WTC11 (cell line): ENCODE data around the gene DNAJB2. TPM values are rescaled to one million over a fixed set of nuclear protein-coding genes. Genes with fewer than 3 reads are reported as not detected.
A peak's percentile ranks its signal among the peaks of the same experiment; 100 is the strongest.

Experiments used
- ATAC-seq: fragments of 200-7000 bp; cut with Tn5 transposase; 2 replicates; pipeline ENCODE4 v1.10.0; 2021; ENCODE audit warnings: mild to moderate bottlenecking, moderate library complexity
- CTCF ChIA-PET: fragments of 300-600 bp; sonication (Branson Sonifier 250); formaldehyde crosslinking; loops from one replicate; lab custom pipeline; 2021; ENCODE audit warnings: antibody characterized with exemption; lab: Charles Lee
- POLR2A ChIA-PET: fragments of 350-600 bp; sonication (Branson Sonifier 250); formaldehyde crosslinking; loops from one replicate; lab custom pipeline; 2021; ENCODE audit warnings: antibody characterized with exemption; lab: Charles Lee
- DNase-seq: peaks from one replicate; pipeline ENCODE4 v3.0.0; 2021; ENCODE audit warnings: low spot score
- H3K27ac Mint-ChIP-seq: 2 replicates; pipeline ENCODE4 v1.8.0; 2021; ENCODE audit warnings: mixed read lengths
- H3K27me3 Mint-ChIP-seq: 2 replicates; pipeline ENCODE4 v1.8.0; 2021; ENCODE audit warnings: low read depth, mild to moderate bottlenecking, moderate library complexity, mixed read lengths
- H3K36me3 Mint-ChIP-seq: 2 replicates; pipeline ENCODE4 v1.8.0; 2021; ENCODE audit warnings: mixed read lengths
- H3K4me1 Mint-ChIP-seq: 2 replicates; pipeline ENCODE4 v1.8.0; 2022; ENCODE audit warnings: mixed read lengths
- H3K4me3 Mint-ChIP-seq: 2 replicates; pipeline ENCODE4 v1.8.0; 2021; ENCODE audit warnings: mild to moderate bottlenecking, moderate library complexity, mixed read lengths
- H3K9me3 Mint-ChIP-seq: 2 replicates; pipeline ENCODE4 v1.8.0; 2021; ENCODE audit warnings: mixed read lengths
- CREB1 ChIP-seq: sonication (generic); formaldehyde crosslinking; IDR thresholded peaks from 2 replicates; pipeline ENCODE4 v1.8.0; 2023; ENCODE audit warnings: mild to moderate bottlenecking, missing genetic modification reagents
- HMGA2 ChIP-seq: fragments of 250-450 bp; sonication (Bioruptor Pico); IDR thresholded peaks from 2 replicates; pipeline ENCODE4 v1.4.0; 2021; ENCODE audit warnings: mild to moderate bottlenecking, moderate library complexity
- KAT7 ChIP-seq: sonication (generic); formaldehyde crosslinking; IDR thresholded peaks from 2 replicates; pipeline ENCODE4 v1.8.1; 2023; ENCODE audit warnings: missing genetic modification reagents, mild to moderate bottlenecking, borderline replicate concordance
- STAT6 ChIP-seq: sonication (generic); formaldehyde crosslinking; conservative IDR thresholded peaks from 2 replicates; pipeline ENCODE4 v1.8.1; 2023; ENCODE audit warnings: mild to moderate bottlenecking, low read depth, missing genetic modification reagents, moderate library complexity
- ZNF423 ChIP-seq: fragments of 250-450 bp; sonication (Bioruptor Pico); IDR thresholded peaks from 2 replicates; pipeline ENCODE4 v2.1.2; 2022; ENCODE audit warnings: mild to moderate bottlenecking, moderate library complexity
- ZNF425 ChIP-seq: fragments of 250-450 bp; sonication (Bioruptor Pico); conservative IDR thresholded peaks from 2 replicates; pipeline ENCODE4 v1.9.0; 2021; ENCODE audit warnings: mild to moderate bottlenecking
- ZNF671 ChIP-seq: fragments of 250-450 bp; sonication (Bioruptor Pico); IDR thresholded peaks from 2 replicates; pipeline ENCODE4 v1.8.0; 2021; ENCODE audit warnings: mild to moderate bottlenecking
- ZSCAN18 ChIP-seq: fragments of 250-450 bp; sonication (Bioruptor Pico); IDR thresholded peaks from 2 replicates; pipeline ENCODE4 v2.1.2; 2022; ENCODE audit warnings: mild to moderate bottlenecking, moderate library complexity
- total RNA-seq: library from RNA; stranded (reverse); gene quantifications from 3 replicates; pipeline ENCODE4 v1.2.3, GENCODE V29; 2021
- TF ChIP-seq, protein P1 (sequence below): sonication (generic); formaldehyde crosslinking; IDR thresholded peaks from 2 replicates; pipeline ENCODE4 v1.8.1; 2022; ENCODE audit warnings: missing genetic modification reagents, borderline replicate concordance
- TF ChIP-seq, protein P2 (sequence below): fragments of 200-600 bp; IDR thresholded peaks from 2 replicates; pipeline ENCODE4 v1.8.0; 2022; ENCODE audit warnings: antibody characterized with exemption
- TF ChIP-seq, protein P3 (sequence below): sonication (generic); formaldehyde crosslinking; IDR thresholded peaks from 2 replicates; pipeline ENCODE4 v1.8.0; 2022; ENCODE audit warnings: mild to moderate bottlenecking, missing genetic modification reagents

DNAJB2 gene
- total RNA-seq, 1 experiment from 2014 or later = 36.1 TPM

DNA sequence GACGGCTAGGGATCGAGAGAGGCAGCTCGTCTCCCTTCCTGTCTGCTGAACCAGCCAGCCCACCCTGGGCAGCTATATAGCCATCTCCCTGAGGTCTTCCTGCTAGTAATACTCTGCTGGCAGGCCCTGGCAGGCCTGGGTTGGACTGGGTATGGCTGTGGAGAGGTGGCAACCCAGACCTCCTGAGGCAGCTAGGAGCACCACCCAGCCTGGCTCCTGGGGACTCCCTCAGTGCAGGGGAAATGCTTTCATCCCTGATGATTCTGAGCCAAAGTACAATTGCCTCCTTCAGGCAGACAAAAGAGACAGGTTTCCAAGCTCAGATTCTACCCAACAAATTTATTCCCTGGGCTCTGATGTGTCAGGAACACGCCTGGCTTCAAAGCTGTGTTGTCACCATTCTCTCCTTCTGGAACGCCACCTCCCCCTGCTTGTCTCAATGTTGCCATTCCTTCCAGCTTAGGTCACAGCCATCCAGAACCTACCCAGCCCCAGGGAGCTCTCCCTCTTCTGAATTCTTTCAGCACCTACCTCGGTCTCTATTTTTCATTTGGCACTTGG is 4.7 kb upstream of the DNAJB2 start:
- H3K27me3 Mint-ChIP-seq = peaks cover 31% of the 10 kb centered on the region
- TF ChIP-seq ZNF671 (no peak), STAT6 (no peak), ZNF425 (no peak), CREB1 (CRISPR knock-in tag) (no peak), ZNF423 (no peak), ZSCAN18 (no peak), KAT7 (CRISPR knock-in tag) (no peak)
- TF ChIP-seq, protein P1, sequence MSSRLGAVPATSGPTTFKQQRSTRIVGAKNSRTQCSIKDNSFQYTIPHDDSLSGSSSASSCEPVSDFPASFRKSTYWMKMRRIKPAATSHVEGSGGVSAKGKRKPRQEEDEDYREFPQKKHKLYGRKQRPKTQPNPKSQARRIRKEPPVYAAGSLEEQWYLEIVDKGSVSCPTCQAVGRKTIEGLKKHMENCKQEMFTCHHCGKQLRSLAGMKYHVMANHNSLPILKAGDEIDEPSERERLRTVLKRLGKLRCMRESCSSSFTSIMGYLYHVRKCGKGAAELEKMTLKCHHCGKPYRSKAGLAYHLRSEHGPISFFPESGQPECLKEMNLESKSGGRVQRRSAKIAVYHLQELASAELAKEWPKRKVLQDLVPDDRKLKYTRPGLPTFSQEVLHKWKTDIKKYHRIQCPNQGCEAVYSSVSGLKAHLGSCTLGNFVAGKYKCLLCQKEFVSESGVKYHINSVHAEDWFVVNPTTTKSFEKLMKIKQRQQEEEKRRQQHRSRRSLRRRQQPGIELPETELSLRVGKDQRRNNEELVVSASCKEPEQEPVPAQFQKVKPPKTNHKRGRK (CRISPR knock-in tag) = no peak
- no peak overlapping the region for H3K27ac Mint-ChIP-seq
- no peak overlapping the region for H3K4me3 Mint-ChIP-seq
- DNase-seq (no peak), ATAC-seq (peak; percentile 7; the same call in 1 of the 2 replicates)
- no peaks in the 10 kb centered on the region for H3K9me3 Mint-ChIP-seq
- no peaks in the 10 kb centered on the region for H3K36me3 Mint-ChIP-seq
- POLR2A ChIA-PET = interaction anchor here (0.6 to 1.4 kb wide), 6 partner anchors 18 to 98 kb away, joined by 3 to 8 read pairs (median 3); partner anchors contain the start of gene TUBA4A
- H3K4me1 Mint-ChIP-seq = peaks cover 28% of the 10 kb centered on the region
- CTCF ChIA-PET = interaction anchor here (0.8 to 1.7 kb wide), 12 partner anchors 9 to 236 kb away, joined by 3 to 23 read pairs (median 3); partner anchors contain the start of genes PTPRN and TUBA4A

DNA sequence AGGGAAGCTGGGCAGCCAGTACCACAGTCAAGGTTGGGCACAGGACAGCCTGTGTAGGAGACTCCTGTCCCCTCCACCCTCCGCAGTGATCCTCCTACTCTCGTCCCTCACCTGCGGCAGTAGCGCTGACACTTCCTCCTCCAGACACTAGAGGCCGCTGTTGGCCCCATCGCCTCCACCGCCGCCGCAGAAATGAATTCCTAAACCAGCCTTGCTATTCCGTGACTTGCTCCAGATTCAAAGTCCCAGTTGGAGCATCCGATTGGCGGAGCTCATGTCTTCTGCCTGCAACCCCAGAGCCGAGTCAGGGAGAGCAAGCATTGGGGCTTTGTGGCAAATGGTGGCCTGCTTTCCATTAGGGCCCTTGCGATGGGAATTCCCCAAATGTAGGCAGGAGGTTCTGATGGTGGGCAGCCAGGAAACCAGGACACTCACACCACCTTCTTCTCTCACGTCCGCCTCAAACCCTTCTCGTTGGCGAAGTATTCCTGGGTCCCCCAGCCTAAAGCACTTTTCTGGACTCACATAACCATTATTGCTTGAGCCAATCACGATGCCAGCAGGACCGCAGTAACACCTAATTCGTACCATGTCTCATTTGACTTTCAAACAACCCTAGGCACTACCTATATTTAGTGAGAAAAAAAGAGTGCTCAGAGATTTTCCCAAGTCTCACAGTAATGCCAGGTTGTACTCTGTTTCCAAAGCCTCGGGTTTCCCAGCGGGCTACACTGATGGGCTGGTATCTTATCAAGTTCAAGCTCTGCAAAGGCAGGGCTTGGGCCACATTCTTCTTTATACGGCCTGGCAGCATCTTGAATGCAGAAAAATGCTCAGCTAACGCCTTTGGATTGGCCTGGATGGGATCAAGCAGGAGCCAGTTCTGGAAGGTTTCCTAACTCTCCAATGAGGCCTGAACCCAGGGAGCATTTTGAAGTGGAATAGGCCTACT is 1.2 kb upstream of the DNAJB2 start:
- Mint-ChIP-seq H3K36me3 (peaks cover 3% of the 10 kb centered on the region; the same call in 1 of the 2 replicates), H3K27ac (peak overlapping the region; percentile 96), H3K9me3 (no peaks in the 10 kb centered on the region), H3K27me3 (peaks cover 9% of the 10 kb centered on the region), H3K4me1 (peaks cover 32% of the 10 kb centered on the region), H3K4me3 (peak overlapping the region; percentile 70)
- TF ChIP-seq, protein P2, sequence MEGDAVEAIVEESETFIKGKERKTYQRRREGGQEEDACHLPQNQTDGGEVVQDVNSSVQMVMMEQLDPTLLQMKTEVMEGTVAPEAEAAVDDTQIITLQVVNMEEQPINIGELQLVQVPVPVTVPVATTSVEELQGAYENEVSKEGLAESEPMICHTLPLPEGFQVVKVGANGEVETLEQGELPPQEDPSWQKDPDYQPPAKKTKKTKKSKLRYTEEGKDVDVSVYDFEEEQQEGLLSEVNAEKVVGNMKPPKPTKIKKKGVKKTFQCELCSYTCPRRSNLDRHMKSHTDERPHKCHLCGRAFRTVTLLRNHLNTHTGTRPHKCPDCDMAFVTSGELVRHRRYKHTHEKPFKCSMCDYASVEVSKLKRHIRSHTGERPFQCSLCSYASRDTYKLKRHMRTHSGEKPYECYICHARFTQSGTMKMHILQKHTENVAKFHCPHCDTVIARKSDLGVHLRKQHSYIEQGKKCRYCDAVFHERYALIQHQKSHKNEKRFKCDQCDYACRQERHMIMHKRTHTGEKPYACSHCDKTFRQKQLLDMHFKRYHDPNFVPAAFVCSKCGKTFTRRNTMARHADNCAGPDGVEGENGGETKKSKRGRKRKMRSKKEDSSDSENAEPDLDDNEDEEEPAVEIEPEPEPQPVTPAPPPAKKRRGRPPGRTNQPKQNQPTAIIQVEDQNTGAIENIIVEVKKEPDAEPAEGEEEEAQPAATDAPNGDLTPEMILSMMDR = peak; percentile 99
- TF ChIP-seq, protein P3, sequence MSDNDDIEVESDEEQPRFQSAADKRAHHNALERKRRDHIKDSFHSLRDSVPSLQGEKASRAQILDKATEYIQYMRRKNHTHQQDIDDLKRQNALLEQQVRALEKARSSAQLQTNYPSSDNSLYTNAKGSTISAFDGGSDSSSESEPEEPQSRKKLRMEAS (CRISPR knock-in tag) = 0 out of 2 replicates have a peak, but pooled peaks have one; percentile 24
- no peak for TF ChIP-seq HMGA2
- peak; percentile 87 for DNase-seq
- CTCF ChIA-PET = interaction anchor here (0.6 to 6.5 kb wide), 37 partner anchors 8 to 298 kb away, joined by 3 to 158 read pairs (median 4); partner anchors contain the start of genes ABCB6, ANKZF1, ATG9A and DNPEP
- POLR2A ChIA-PET = interaction anchor here (0.6 to 3.0 kb wide), 11 partner anchors 17 to 379 kb away, joined by 3 to 21 read pairs (median 4); partner anchors contain the start of genes ABCB6, ANKZF1, ATG9A and GLB1L
- ATAC-seq = peak; percentile 72
